ENCODE measurements around the gene CCDC124.
A peak's percentile ranks its signal among the peaks of the same experiment; 100 is the strongest.

Gene CCDC124

DNA sequence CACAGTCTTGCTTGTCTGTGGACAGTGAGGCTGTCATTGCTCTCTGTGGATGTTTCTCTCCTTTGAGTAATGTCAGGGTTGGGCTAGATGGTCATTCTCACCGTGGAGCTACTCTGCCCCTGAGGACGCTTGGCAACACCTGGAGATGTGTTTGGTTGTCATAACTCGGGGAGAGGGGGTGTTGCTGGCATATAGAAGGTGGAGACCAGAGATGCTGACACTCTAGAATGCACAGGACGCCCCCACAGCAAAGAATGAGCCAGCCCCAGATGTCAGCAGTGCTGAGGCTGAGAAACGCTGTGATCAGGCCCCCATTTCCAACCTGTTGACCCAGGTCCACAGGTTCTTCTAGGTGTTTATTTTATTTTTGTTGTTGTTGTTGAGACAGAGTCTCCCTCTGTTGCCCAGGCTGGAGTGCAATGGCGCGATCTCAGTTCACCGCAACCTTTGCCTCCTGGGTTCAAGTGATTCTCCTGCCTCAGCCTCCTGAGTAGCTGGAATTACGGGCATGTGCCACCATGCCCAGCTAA is 4.6 kb downstream of the CCDC124 start:
- no peak for DNase-seq

DNA sequence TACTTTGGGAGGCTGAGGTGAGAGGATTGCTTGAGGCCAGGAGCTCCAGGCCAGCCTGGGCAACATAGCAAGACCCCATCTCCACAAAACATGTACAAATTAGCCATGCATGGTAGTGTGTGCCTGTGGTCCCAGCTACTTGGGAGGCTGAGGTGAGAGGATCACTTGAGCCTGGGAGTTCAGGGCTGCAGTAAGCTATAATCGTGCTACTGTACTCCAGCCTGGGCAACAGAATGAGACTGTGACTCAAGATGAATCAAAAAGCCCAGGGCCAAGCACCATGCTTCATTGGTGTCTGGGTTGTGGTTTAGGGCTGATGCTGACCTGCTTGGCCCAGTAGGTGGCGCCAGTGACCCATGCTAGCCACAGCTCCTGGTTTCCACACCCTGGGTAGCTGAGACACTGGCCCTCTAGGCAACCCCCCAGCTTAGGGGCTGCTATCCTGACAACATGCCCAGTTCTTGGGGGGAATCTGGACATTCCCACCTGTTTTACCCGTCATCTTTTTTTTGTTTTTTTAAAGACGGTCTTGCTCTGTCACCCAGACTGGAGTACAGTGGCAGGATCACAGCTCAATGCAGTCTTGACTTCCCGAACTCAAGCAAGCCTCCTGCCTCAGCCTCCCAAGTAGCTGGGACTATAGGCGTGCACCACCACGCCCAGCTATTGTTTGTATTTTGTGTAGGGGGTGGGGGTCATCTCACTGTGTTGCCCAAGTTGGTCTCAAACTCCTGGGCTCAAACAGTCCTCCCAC is 5.5 kb downstream of the CCDC124 start:
- no peak for DNase-seq

- DNase-seq: no peak
These were observed 9.4 kb downstream of the CCDC124 start for GRCh38 chr19:17942181-17942580.

DNA sequence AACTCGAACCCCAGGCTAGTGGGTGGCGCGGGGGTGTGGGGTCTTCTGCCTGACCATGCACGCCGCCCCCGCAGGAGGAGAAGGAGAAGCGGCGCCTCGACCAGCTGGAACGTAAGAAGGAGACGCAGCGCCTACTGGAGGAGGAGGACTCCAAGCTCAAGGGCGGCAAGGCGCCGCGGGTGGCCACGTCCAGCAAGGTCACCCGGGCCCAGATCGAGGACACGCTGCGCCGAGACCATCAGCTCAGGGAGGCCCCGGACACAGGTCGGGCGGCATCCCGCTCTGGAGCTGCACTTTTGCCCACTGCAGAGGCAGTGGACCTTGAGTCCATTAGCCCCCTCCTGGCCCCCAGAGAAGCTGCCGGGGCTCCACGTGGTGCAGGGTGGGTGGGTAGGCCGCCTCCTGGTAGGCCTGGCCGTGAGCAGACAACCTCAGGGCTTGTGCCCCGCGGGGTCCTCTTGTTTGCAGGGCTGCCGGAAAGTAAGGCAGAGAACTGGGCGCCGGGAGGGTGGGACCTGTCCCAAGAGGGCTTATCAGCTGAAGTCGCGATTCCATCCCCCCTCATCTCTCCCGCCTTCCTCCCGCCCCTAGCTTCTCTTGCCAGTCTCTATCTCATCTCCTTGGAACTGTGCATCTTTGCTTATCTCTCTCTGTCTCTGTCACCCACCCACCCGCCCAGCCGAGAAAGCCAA is 9.9 kb downstream of the CCDC124 start:
- no peak for DNase-seq

DNA sequence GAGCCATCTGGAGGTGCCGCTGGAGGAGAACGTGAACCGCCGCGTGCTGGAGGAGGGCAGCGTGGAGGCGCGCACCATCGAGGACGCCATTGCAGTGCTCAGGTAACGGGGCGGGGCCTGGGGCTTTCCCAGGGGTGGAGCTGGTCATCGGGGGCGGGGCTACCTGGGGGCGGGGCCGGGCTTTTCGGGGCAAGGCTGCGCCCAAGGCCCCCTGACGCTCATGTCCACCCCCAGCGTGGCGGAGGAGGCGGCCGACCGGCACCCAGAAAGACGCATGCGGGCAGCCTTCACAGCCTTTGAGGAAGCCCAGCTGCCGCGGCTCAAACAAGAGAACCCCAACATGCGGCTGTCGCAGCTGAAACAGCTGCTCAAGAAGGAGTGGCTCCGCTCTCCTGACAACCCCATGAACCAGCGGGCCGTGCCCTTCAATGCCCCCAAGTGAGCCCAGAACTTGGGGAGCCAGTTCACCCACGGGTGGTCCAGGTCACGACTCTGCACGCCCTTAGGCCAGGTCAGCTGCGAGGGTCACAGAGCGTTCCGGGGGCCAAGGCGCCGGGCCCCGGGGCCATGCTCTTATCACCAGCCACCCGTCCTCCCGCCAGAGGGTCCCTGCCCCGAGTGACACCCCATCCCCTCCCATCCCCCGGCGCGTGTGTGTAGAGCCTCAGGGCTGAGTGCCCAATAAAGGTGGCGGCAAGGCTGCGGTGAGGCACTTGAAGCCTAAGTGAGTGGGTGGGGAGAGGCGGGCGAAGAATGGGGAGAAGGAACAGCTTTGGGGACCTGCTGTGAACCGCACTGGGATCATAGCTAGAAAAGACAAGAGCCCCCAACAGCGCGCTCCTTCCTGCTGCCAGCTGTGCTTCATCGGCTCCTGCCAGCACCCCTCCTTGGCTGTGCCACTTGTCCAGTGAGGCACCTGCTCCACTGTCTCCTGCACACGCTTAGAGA is 10.7 kb downstream of the CCDC124 start:
- DNase-seq: no peak

DNA sequence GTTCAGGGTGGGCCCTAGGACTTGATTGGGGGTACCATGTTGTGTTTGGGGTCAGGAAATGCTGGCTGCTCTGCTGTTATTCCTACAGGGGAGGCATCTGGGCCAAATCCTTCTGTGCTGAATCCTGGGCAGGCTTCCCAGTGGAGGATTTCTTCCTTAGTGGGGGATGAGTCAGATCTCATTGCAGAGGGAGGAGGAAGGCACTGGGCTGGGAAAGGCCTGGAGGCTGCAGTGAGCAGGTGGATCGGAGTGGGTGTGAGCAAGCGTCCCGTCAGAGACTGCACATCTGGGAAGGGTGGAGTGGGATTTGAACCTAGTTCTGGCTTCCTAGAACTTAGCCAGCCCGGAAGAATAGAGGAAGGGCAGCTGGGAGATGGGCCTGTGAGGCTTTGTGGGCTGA is 11.5 kb downstream of the CCDC124 start:
- DNase-seq: no peak

GRCh38 chr19:17946965-17947784 is 14.4 kb downstream of the CCDC124 start:
- DNase-seq: no peak

DNA sequence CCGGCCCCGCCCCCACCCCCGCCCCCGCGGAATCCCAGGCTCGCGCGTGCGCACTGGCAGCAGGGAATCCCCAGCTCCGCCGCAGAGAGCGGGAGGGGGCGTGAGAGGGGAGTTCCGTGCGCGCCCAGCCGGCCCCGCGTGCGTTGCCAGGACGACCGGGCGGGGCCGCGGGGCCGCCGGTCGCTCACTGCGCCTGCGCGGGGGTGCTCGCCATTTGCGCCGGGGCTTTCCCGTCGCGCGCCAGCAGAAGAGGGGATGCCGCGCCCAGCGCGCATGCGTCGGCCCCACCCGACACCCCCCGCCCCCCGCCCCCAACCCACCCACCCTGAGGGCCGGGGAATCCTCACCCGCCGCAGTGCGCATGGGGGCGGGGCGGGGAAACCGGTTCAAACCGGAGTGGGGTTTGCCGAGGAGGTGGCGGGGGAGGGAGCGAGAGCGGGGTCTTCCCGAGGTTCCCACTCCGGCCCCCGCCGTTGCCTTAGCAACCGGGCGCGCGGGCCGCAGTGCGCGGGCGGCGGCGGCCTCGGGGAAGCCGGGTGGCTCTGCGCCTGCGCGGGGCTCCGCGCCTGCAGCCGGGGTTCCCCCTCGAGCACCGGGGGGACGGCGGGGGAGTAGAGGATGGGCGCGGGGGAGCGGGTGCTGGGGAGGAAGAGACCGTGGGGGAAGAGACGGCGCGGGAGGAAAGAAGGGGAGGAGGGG is 15.1 kb downstream of the CCDC124 start:
- peak; percentile 69 for DNase-seq

- no peak for DNase-seq
These were observed 15.7 kb downstream of the CCDC124 start for GRCh38 chr19:17948514-17948900.

GRCh38 chr19:17948931-17949930 is 16.4 kb downstream of the CCDC124 start:
- DNase-seq: no peak

DNA sequence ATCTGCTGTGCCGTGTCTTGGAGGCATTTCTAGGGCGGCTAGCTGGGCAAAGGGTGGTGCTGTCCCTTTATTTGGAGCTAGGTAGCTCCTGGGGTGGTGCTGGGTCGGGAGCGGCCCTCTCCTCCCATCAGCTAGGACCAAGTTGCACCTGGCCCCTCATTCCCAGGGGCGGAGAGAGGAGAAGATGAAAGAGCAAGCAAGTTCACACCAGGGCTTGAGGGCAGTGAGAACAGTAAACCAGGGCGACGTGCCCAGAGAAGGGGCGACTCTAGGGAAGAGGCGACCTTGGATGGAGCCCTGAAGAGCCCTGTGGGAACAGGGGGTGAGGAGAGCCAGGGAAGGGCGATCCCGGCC is 17.1 kb downstream of the CCDC124 start:
- no peak for DNase-seq

DNA sequence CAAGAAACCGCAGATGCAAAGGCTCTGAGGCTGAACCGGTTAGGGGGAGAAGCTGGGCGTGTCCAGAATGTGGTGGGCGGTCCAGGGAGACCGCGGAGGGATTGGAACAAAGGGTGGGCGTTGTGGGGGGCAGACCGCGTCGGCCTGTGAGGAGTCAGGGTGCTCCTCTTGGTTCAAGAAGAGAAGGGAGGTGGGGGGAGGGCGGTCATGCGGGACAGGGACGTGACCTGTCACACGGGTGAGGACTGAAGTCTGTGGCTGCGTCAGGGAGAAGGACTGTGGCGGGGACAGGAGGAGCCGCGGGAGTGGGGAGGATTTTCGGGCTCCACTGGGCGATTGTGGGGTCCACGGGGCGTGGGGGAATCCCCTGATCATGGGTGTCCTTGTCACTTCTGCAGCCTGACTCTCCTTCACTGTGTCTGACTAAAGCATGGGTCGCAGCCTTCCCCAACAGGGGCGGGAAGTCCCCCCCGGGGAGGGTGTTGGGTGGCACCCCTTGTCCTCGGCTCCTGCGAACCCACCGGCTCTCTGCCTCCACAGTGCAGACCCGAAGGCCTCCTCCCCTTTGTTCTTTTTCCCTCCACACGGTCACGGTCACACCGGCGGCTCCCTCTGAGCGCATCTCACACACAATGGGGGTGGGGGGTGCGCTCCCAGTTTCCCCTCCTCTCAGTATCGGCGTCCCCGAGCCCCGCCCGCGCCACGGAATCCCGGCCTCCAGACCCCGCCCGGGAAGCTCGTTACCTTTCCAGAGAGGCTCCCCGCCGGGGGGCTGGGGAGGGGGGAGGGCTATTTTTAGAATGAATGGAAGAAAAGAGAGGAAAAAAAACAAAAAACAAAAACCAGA is 17.7 kb downstream of the CCDC124 start:
- DNase-seq: no peak

DNA sequence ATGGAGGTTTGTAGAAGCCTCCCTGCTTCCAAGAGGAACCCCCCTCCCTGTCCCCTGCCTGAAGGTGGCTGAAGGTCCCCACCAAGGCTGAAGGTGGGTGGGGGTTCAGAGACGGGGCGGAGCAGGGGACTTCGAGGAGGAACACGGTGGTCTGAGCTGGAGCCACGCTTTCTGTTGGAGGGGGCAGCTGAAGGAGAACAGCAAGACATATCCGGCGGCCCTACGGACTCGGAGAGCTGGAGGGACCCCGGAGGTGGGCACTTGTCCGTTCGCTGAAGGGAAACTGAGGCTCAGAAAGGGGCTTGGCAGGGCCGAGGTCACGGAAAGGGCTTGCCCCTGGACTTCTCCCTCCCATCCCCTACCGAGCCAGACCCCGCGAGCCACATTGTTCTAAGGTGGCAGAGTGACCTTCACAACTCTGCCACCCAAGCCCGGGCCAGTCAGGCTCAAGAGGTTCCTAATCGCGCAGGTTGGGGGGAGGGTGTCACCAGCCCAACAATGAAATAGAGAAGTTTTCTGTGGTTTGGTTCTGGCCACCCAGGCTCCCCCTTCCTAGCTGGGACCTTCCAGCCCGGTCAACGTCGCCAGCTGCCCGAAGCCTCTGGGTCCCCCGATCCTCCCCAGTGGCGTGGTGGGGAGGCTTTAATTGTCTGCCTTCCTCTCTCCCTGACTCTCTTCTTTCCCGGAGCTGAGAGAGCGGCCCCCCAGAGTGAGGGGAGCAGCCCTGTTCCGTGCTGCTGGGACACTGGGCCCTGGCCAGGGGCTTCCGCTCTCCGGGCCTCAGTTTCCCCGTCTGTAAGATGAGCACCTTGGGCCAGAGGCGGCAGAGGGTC is 18.6 kb downstream of the CCDC124 start:
- DNase-seq: no peak

- no peak for DNase-seq
These were observed 19.5 kb downstream of the CCDC124 start for GRCh38 chr19:17951990-17952976.

GRCh38 chr19:17953316-17953801 is 20.5 kb downstream of the CCDC124 start:
- DNase-seq: no peak

GRCh38 chr19:17953869-17954268 is 21.1 kb downstream of the CCDC124 start:
- no peak for DNase-seq

- no peak for DNase-seq
These were observed 21.6 kb downstream of the CCDC124 start for GRCh38 chr19:17954401-17954800.

Measured in NCI-H187 treated with DMSO at 0.1 percent for 48 hours (cell line).